GM12865 (cell line): ENCODE data around the gene VCAN.

Experiments
- DNase-seq: peaks from one replicate; pipeline ENCODE4 v3.0.0; 2010; ENCODE audit warnings: low read depth
- H3K4me3 ChIP-seq: 2 replicates; pipeline ENCODE4 v1.5.1; 2011; ENCODE audit warnings: mild to moderate bottlenecking, low read depth, low read length, control low read depth
- CTCF ChIP-seq: IDR thresholded peaks from 2 replicates; pipeline ENCODE4 v1.5.1; 2011; ENCODE audit warnings: low read length, control low read depth, low read depth, inconsistent platforms; ENCODE audit not compliant: insufficient read depth; ENCODE audit errors: missing control alignments

The VCAN gene

GRCh38 chr5:83554133-83554532 is 82.6 kb downstream of the VCAN start:
- no peak for TF ChIP-seq CTCF
- no peak for DNase-seq
- no peak overlapping the region for H3K4me3 ChIP-seq

GRCh38 chr5:83554686-83555085 is 83.1 kb downstream of the VCAN start:
- no peak overlapping the region for H3K4me3 ChIP-seq
- TF ChIP-seq CTCF: no peak
- no peak for DNase-seq

- no peak for DNase-seq
- TF ChIP-seq CTCF: no peak
- no peak overlapping the region for H3K4me3 ChIP-seq
Observed at GRCh38 chr5:83555263-83555662, 83.7 kb downstream of the VCAN start.

GRCh38 chr5:83556190-83556589 is 84.6 kb downstream of the VCAN start:
- TF ChIP-seq CTCF: no peak
- no peak overlapping the region for H3K4me3 ChIP-seq
- peak; percentile 24 for DNase-seq

GRCh38 chr5:83559118-83559785 is 87.7 kb downstream of the VCAN start:
- no peak overlapping the region for H3K4me3 ChIP-seq
- TF ChIP-seq CTCF: no peak
- DNase-seq: no peak

- no peak for DNase-seq
- H3K4me3 ChIP-seq: no peak overlapping the region
- no peak for TF ChIP-seq CTCF
Observed at GRCh38 chr5:83562071-83562606, 90.6 kb downstream of the VCAN start.
